H1 (cell line): Measurements from ENCODE around the gene SLC45A1. TPM values are rescaled to one million over a fixed set of nuclear protein-coding genes. Genes with fewer than 3 reads are reported as not detected.

ENCODE experiments used
- CTCF ChIA-PET: fragments of 300-600 bp; sonication (Branson Sonifier 250); formaldehyde crosslinking; loops from one replicate; lab custom pipeline; 2021; ENCODE audit not compliant: partially characterized antibody; lab: Charles Lee
- POLR2A ChIA-PET: fragments of 300-600 bp; sonication (Branson Sonifier 250); formaldehyde crosslinking; loops from one replicate; lab custom pipeline; 2021; ENCODE audit warnings: inconsistent platforms; ENCODE audit not compliant: partially characterized antibody; lab: Charles Lee
- DNase-seq, 2 experiments: peaks; one replicate each; pipeline versions ENCODE4 v3.0.0 to v3.0.0-alpha.2; 2010 to 2022; ENCODE audit warnings: low spot score in 2 of 2, low read depth in 1 of 2, mixed read lengths in 1 of 2
- FAIRE-seq: peaks from 2 replicates; lab custom pipeline; 2011; peaks lifted over from hg19 to GRCh38; lab: Jason Lieb, UNC
- H2AFZ ChIP-seq: 2 replicates; pipeline ENCODE4 v1.8.1; 2012; ENCODE audit warnings: low read length, inconsistent platforms
- H2AK5ac ChIP-seq: 2 replicates; pipeline ENCODE4 v1.6.1; 2013; ENCODE audit warnings: low read depth, low read length
- H2BK120ac ChIP-seq: replicated peaks from 2 replicates; pipeline ENCODE3; 2013; ENCODE audit warnings: low read depth, low read length, inconsistent platforms
- H2BK12ac ChIP-seq: 2 replicates; pipeline ENCODE4 v1.6.1; 2013; ENCODE audit warnings: low read depth, low read length
- H2BK15ac ChIP-seq: 2 replicates; pipeline ENCODE4 v1.6.1; 2013; ENCODE audit warnings: low read length
- H2BK20ac ChIP-seq: 2 replicates; pipeline ENCODE4 v1.6.1; 2013; ENCODE audit warnings: low read length
- H2BK5ac ChIP-seq: 2 replicates; pipeline ENCODE4 v1.6.1; 2013; ENCODE audit warnings: low read depth, low read length
- H3K14ac ChIP-seq: 2 replicates; pipeline ENCODE4 v1.6.1; 2013; ENCODE audit warnings: inconsistent platforms; ENCODE audit not compliant: insufficient read length
- H3K18ac ChIP-seq: 2 replicates; pipeline ENCODE4 v1.6.1; 2013; ENCODE audit warnings: low read length; ENCODE audit errors: extremely low read depth
- H3K23ac ChIP-seq: 2 replicates; pipeline ENCODE4 v1.6.1; 2013; ENCODE audit warnings: inconsistent platforms; ENCODE audit not compliant: insufficient read length
- H3K23me2 ChIP-seq: 2 replicates; pipeline ENCODE4 v1.6.1; 2013; ENCODE audit warnings: low read depth, low read length
- H3K27ac ChIP-seq: 2 replicates; pipeline ENCODE4 v1.6.1; 2011; ENCODE audit warnings: low read depth, low read length, inconsistent platforms
- H3K27me3 ChIP-seq, 4 experiments: replicated peaks in 1 of 4; 1 replicate in 1 of 4; 2 replicates in 3 of 4; pipeline versions ENCODE4 v1.6.1 to v1.8.1; 2011 to 2013; ENCODE audit warnings: low read length in 3 of 4, mild to moderate bottlenecking in 3 of 4, inconsistent platforms in 2 of 4, mixed read lengths in 2 of 4, moderate library complexity in 1 of 4; ENCODE audit not compliant: control insufficient read depth in 3 of 4, insufficient read depth in 3 of 4; ENCODE audit errors: extremely low read depth in 1 of 4
- H3K36me3 ChIP-seq, 4 experiments: 2 replicates each; pipeline versions ENCODE4 v1.6.1 to v1.8.1; 2011 to 2013; ENCODE audit warnings: mild to moderate bottlenecking in 4 of 4, low read length in 3 of 4, moderate library complexity in 2 of 4, control low read depth in 1 of 4, inconsistent platforms in 1 of 4; ENCODE audit not compliant: insufficient read depth in 4 of 4, control insufficient read depth in 2 of 4
- H3K4ac ChIP-seq: replicated peaks from 2 replicates; pipeline ENCODE3; 2013; ENCODE audit warnings: low read length, low read depth, mixed read lengths, inconsistent platforms; ENCODE audit not compliant: insufficient read length
- H3K4me1 ChIP-seq, 4 experiments: replicated peaks in 1 of 4; 1 replicate in 1 of 4; 2 replicates in 3 of 4; pipeline versions ENCODE4 v1.6.1 to v1.8.1; 2011 to 2013; ENCODE audit warnings: low read length in 3 of 4, inconsistent platforms in 2 of 4, mixed read lengths in 1 of 4; ENCODE audit not compliant: insufficient read depth in 4 of 4, control insufficient read depth in 3 of 4
- H3K4me2 ChIP-seq, 2 experiments: 2 replicates each; pipeline versions ENCODE4 v1.6.1 to v1.8.1; 2011 to 2013; ENCODE audit warnings: low read depth in 2 of 2, low read length in 2 of 2, control low read depth in 1 of 2, inconsistent platforms in 1 of 2, mild to moderate bottlenecking in 1 of 2; ENCODE audit not compliant: insufficient read depth in 1 of 2
- H3K4me3 ChIP-seq, 4 experiments: fragments of 200-600, 300-600 bp in 1 of 4; sonication (generic), shearing (Covaris generic), sonication (Bioruptor Twin) in 1 of 4; 2 replicates each; pipeline versions ENCODE4 v1.5.1 to v1.8.1; 2011 to 2016; ENCODE audit warnings: low read length in 4 of 4, low read depth in 3 of 4, control low read depth in 2 of 4, inconsistent platforms in 2 of 4, mild to moderate bottlenecking in 2 of 4, mixed read lengths in 1 of 4, moderate library complexity in 1 of 4; ENCODE audit not compliant: insufficient read depth in 2 of 4; ENCODE audit errors: extremely low read depth in 1 of 4
- H3K56ac ChIP-seq: replicated peaks from 2 replicates; pipeline ENCODE3; 2013; ENCODE audit warnings: low read depth, mild to moderate bottlenecking, mixed read lengths, low read length, inconsistent platforms; ENCODE audit not compliant: insufficient read length
- H3K79me1 ChIP-seq: 2 replicates; pipeline ENCODE4 v1.6.1; 2013; ENCODE audit warnings: low read depth, low read length, control low read depth
- H3K79me2 ChIP-seq, 2 experiments: 2 replicates each; pipeline versions ENCODE4 v1.6.1 to v1.8.1; 2012 to 2013; ENCODE audit warnings: low read length in 2 of 2, mild to moderate bottlenecking in 2 of 2, inconsistent platforms in 1 of 2; ENCODE audit not compliant: insufficient read depth in 2 of 2, control insufficient read depth in 1 of 2
- H3K9ac ChIP-seq, 4 experiments: replicated peaks in 1 of 4; 1 replicate in 1 of 4; 2 replicates in 3 of 4; pipeline versions ENCODE4 v1.6.1 to v1.8.1; 2011 to 2013; ENCODE audit warnings: low read depth in 3 of 4, low read length in 3 of 4, control low read depth in 2 of 4, mild to moderate bottlenecking in 2 of 4, moderate library complexity in 2 of 4, inconsistent platforms in 1 of 4; ENCODE audit errors: extremely low read depth in 1 of 4
- H3K9me3 ChIP-seq, 2 experiments: 2 replicates each; pipeline versions ENCODE4 v1.6.1 to v1.8.1; 2012 to 2013; ENCODE audit warnings: mild to moderate bottlenecking in 2 of 2, moderate library complexity in 2 of 2, control low read depth in 1 of 2, inconsistent platforms in 1 of 2, low read depth in 1 of 2, low read length in 1 of 2, mixed read lengths in 1 of 2; ENCODE audit not compliant: insufficient read depth in 2 of 2
- H4K20me1 ChIP-seq, 2 experiments: replicated peaks in 1 of 2; 2 replicates each; pipeline versions ENCODE3 to v1.8.1; 2011 to 2013; ENCODE audit warnings: inconsistent platforms in 2 of 2, low read length in 2 of 2, mild to moderate bottlenecking in 1 of 2; ENCODE audit not compliant: insufficient read depth in 2 of 2, control insufficient read depth in 1 of 2
- H4K5ac ChIP-seq: 2 replicates; pipeline ENCODE4 v1.6.1; 2013; ENCODE audit warnings: low read length, low read depth, mixed read lengths, inconsistent platforms; ENCODE audit not compliant: insufficient read length
- H4K8ac ChIP-seq: 2 replicates; pipeline ENCODE4 v1.8.0; 2013; ENCODE audit warnings: mild to moderate bottlenecking, moderate library complexity, low read length, inconsistent platforms; ENCODE audit not compliant: insufficient read depth; ENCODE audit errors: extremely low read depth
- H4K91ac ChIP-seq: replicated peaks from 2 replicates; pipeline ENCODE3; 2013; ENCODE audit warnings: low read length, mixed read lengths, inconsistent platforms; ENCODE audit not compliant: insufficient read length
- SP1 ChIP-seq: IDR thresholded peaks from 2 replicates; pipeline ENCODE4 v1.6.1; 2011; ENCODE audit warnings: low read depth, low read length
- TEAD4 ChIP-seq: IDR thresholded peaks from 2 replicates; pipeline ENCODE4 v1.6.1; 2012; ENCODE audit warnings: low read depth, low read length, inconsistent platforms, mixed read lengths
- WGBS, 2 experiments: shearing (Covaris generic) in 1 of 2; methylation state at CpG; one replicate each; pipeline versions ENCODE4 v1.1.6 to v1.1.7; 2013 to 2015; ENCODE audit warnings: low lambda C conversion rate in 2 of 2, mixed read lengths in 2 of 2, inconsistent platforms in 1 of 2, low coverage in 1 of 2, missing lambda C conversion rate in 1 of 2; ENCODE audit not compliant: insufficient replicate concordance in 2 of 2, insufficient coverage in 1 of 2, insufficient read length in 1 of 2; ENCODE audit errors: extremely low coverage in 1 of 2, missing lambda C conversion rate in 1 of 2; 5-methylcytosine and 5-hydroxymethylcytosine counted together
- polyA plus RNA-seq, 7 experiments: library from polyadenylated mRNA; depleted of rRNA in 3 of 7; stranded (reverse) in 5 of 7; unstranded in 2 of 7; fragments of >200 nt in 5 of 7; fragments of 200-250 nt in 2 of 7; gene quantifications; 1 replicate in 5 of 7; 2 replicates in 1 of 7; 4 replicates in 1 of 7; pipeline versions ENCODE4 v1.2.1 to v1.2.3, GENCODE V29; 2011 to 2013; ENCODE audit warnings: missing spikeins in 2 of 7, mixed read lengths in 2 of 7
- total RNA-seq: library from RNA; stranded (reverse); fragmentation: NEBNext Ultra II Directional; extraction: Animal tissue kit (Norgen Biotek cat#: 25700); gene quantifications from 2 replicates; pipeline ENCODE4 v1.2.1, GENCODE V29; 2021

Gene SLC45A1
- total and polyA plus RNA-seq, 2 of the 8 experiments (the other 6 are each of a cell fraction or from before 2014, with no cell fraction given): 1.0 to 1.7 TPM

DNA sequence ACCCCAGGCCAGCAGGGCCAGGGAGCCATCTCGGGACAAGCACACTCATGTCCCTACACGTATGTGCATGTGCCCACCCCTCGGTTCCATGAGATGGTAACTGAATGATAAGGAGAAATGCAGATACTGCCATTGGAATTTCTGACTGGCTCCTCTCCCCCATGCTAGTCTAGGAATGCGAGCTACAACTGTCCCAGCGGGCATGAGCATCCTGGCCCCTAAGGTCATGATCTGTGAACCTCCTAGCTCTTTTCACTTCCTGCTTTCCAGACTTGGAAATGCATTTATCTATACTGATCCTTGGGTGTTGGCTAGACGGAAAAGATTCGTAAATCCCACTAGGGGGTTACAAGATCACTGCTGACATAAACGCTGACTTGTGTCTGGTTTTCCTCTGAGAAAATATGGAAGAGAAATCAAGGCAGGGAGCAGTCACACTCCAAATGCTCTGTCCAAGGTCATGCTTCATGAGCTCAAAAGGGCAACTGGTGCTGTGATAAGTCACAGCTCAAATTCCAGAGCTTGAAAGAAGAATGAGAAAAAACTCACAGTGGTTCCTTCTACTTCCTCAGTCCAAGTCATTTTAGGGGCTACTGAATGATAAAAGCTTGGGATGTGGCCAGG is 49.8 kb downstream of the SLC45A1 start:
- no peak overlapping the region for H2BK15ac ChIP-seq
- peaks cover 21 to 32% (median 26%) of the 10 kb centered on the region in 4 experiments for H3K4me1 ChIP-seq
- H2AFZ ChIP-seq: no peak overlapping the region
- H3K4me2 ChIP-seq: no peak overlapping the region
- H3K27ac ChIP-seq: no peak overlapping the region
- no peak overlapping the region for H2BK120ac ChIP-seq
- H3K27me3 ChIP-seq: no peaks in the 10 kb centered on the region
- H2BK5ac ChIP-seq: 0 out of 2 replicates have a peak overlapping the region, but pooled peaks have one; percentile 26
- H4K91ac ChIP-seq: no peak overlapping the region
- H2AK5ac ChIP-seq: no peak overlapping the region
- H2BK12ac ChIP-seq: no peak overlapping the region
- H3K56ac ChIP-seq: no peak overlapping the region
- POLR2A ChIA-PET: interaction anchor here (1.3 kb wide), 1 partner anchor 16 kb away, joined by 5 read pairs; no protein-coding TSS in a partner anchor
- 92% methylated on average over 8 of the region's 8 CpGs; no CpG with 5 or more reads in 1 of the 2 experiments for WGBS, 2 experiments
- no peak for FAIRE-seq
- H3K9ac ChIP-seq: no peak overlapping the region
- no peak overlapping the region for H4K5ac ChIP-seq
- DNase-seq: no peak
- TF ChIP-seq SP1 (no peak), TEAD4 (0 out of 2 replicates have a peak, but pooled peaks have one; percentile 35)
- H3K9me3 ChIP-seq: no peaks in the 10 kb centered on the region
- H3K79me2 ChIP-seq: peaks cover 0 to 52% of the 10 kb centered on the region in 2 experiments; a peak in 2 of 4 replicates
- H3K18ac ChIP-seq: no peak overlapping the region
- H4K20me1 ChIP-seq: peaks cover 3 to 7% of the 10 kb centered on the region in 2 experiments
- no peak overlapping the region for H4K8ac ChIP-seq
- H3K4me3 ChIP-seq: no peak overlapping the region
- no peak overlapping the region for H3K23ac ChIP-seq
- peaks cover 2 to 22% (median 10%) of the 10 kb centered on the region in 4 experiments for H3K36me3 ChIP-seq
- H3K14ac ChIP-seq: no peak overlapping the region
- H2BK20ac ChIP-seq: no peak overlapping the region
- no peak overlapping the region for H3K4ac ChIP-seq
- peaks cover 14% of the 10 kb centered on the region for H3K79me1 ChIP-seq
- H3K23me2 ChIP-seq: no peaks in the 10 kb centered on the region
- CTCF ChIA-PET: interaction anchor here (0.8 to 2.0 kb wide), 8 partner anchors 9 to 75 kb away, joined by 3 to 6 read pairs (median 4); no protein-coding TSS in a partner anchor
